Psoas muscle (tissue), 8 donors: ENCODE measurements around the gene TMEM114. TPM values are rescaled to one million over a fixed set of nuclear protein-coding genes. Genes with fewer than 3 reads are reported as not detected.

Experiments used
- ATAC-seq, 4 donors: fragments of 200-7000 bp; cut with Tn5 transposase; one replicate each; pipeline ENCODE4 v1.9.1; 2020; ENCODE audit warnings: moderate library complexity in 3 of 4, mild to moderate bottlenecking in 2 of 4
- DNase-seq, 2 donors: peaks; one replicate each; pipeline ENCODE4 v3.0.0-alpha.2; 2020
- H3K27ac ChIP-seq: fragments of 200-600 bp; one replicate; pipeline ENCODE4 v1.8.0; 2022
- H3K27me3 ChIP-seq, 3 donors: fragments of 200-600 bp in 1 of 3; one replicate each; pipeline versions ENCODE4 v1.6.1 to v1.8.0; 2013 to 2022; ENCODE audit warnings: low read length in 2 of 3, mild to moderate bottlenecking in 2 of 3, moderate library complexity in 1 of 3; ENCODE audit not compliant: insufficient read depth in 3 of 3
- H3K36me3 ChIP-seq, 2 donors: fragments of 200-600 bp in 1 of 2; one replicate each; pipeline versions ENCODE4 v1.6.1 to v1.8.0; 2013 to 2022; ENCODE audit warnings: low read depth in 1 of 2, mild to moderate bottlenecking in 1 of 2, moderate library complexity in 1 of 2; ENCODE audit not compliant: insufficient read depth in 1 of 2
- H3K4me1 ChIP-seq: fragments of 200-600 bp; one replicate; pipeline ENCODE4 v1.8.0; 2022
- H3K4me3 ChIP-seq: fragments of 200-600 bp; one replicate; pipeline ENCODE4 v1.8.0; 2022; ENCODE audit warnings: mild to moderate bottlenecking
- H3K9me3 ChIP-seq: fragments of 200-600 bp; one replicate; pipeline ENCODE4 v1.8.0; 2022
- CTCF ChIP-seq: fragments of 200-600 bp; IDR thresholded peaks from one replicate; pipeline ENCODE4 v1.8.0; 2022; ENCODE audit warnings: antibody characterized with exemption
- whole genome bisulfite sequencing, 3 donors: extraction: QIAGEN DNeasy Blood & Tissue Kit; methylation state at CpG; one replicate each; pipeline versions ENCODE4 v1.1.6 to v1.1.7; 2013; 5-methylcytosine and 5-hydroxymethylcytosine counted together
- intact Hi-C, 2 donors: fragments of 100-400 bp; cut with DNase I; formaldehyde crosslinking; loops; one replicate each; pipeline versions ENCODE4 v1.11.0 to v1.14.2; 2022
- polyA plus RNA-seq, 3 donors: library from polyadenylated mRNA; stranded (reverse); fragments of 200-250 nt; gene quantifications; one replicate each; pipeline ENCODE4 v1.2.3, GENCODE V29; 2013
- total RNA-seq, 4 donors: library from RNA; stranded (reverse); fragmentation: NEBNext Ultra II Directional in 2 of 4; extraction: Animal tissue kit (Norgen Biotek cat#: 25700) in 2 of 4; gene quantifications; one replicate each; pipeline versions ENCODE4 v1.2.1 to v1.2.4, GENCODE V29; 2021 to 2023
- donor health status: healthy with polysubstance abuse.
- donor health status: DM: no; HTN: no; CAD: no; lungs with moderate emphysema.
- donor health status: Bipolar disorder and iron deficiency.
- donor health status: healthy.
- donor health status: DM: yes; HTN: yes; CAD: no.
- donor health status: DM: no; HTN: no; CAD: no.
- donor health status: DM: no; HTN: no; CAD: no.
- donor health status: DM: yes; HTN: yes; CAD: no.

Gene TMEM114
- total and polyA plus RNA-seq, 7 donors = not detected

GRCh38 chr16:8542393-8542792 is 47.9 kb downstream of the TMEM114 start:
- Histone ChIP-seq H3K4me1 (no peaks in the 10 kb centered on the region), H3K27ac (no peak overlapping the region), H3K4me3 (no peak overlapping the region), H3K36me3 (no peaks in the 10 kb centered on the region), H3K27me3 (peaks cover 0 to 2% (median 0%) of the 10 kb centered on the region in 3 donors), H3K9me3 (no peaks in the 10 kb centered on the region)
- WGBS, 3 donors = 11 to 49% (median 44%) methylated on average over 2 of the region's 2 CpGs
- no peak for DNase-seq
- no peak for TF ChIP-seq CTCF
- ATAC-seq = no peak
- intact Hi-C loops = no loop called here

GRCh38 chr16:8541868-8542267 is 48.4 kb downstream of the TMEM114 start:
- intact Hi-C loops = no loop called here
- H3K27me3 ChIP-seq = peaks cover 0 to 2% (median 0%) of the 10 kb centered on the region in 3 donors
- WGBS, 3 donors = 41 to 48% (median 46%) methylated on average over 4 of the region's 4 CpGs
- H3K9me3 ChIP-seq = no peaks in the 10 kb centered on the region
- H3K4me3 ChIP-seq = no peak overlapping the region
- ATAC-seq = no peak
- no peaks in the 10 kb centered on the region for H3K4me1 ChIP-seq
- DNase-seq = no peak
- no peak for TF ChIP-seq CTCF
- H3K27ac ChIP-seq = no peak overlapping the region
- H3K36me3 ChIP-seq = no peaks in the 10 kb centered on the region

GRCh38 chr16:8537691-8538342 is 52.5 kb downstream of the TMEM114 start:
- Histone ChIP-seq H3K27me3 (peaks cover 0 to 2% (median 0%) of the 10 kb centered on the region in 3 donors), H3K27ac (no peak overlapping the region), H3K36me3 (no peaks in the 10 kb centered on the region), H3K4me3 (no peak overlapping the region), H3K4me1 (no peaks in the 10 kb centered on the region), H3K9me3 (no peaks in the 10 kb centered on the region)
- DNase-seq (no peak), ATAC-seq (no peak)
- no peak for TF ChIP-seq CTCF
- intact Hi-C loops = no loop called here
- WGBS, 3 donors = 66 to 83% (median 82%) methylated on average over 6 of the region's 6 CpGs

GRCh38 chr16:8533509-8533908 is 56.8 kb downstream of the TMEM114 start:
- 87 to 94% (median 94%) methylated on average over 2 of the region's 2 CpGs for WGBS, 3 donors
- H3K9me3 ChIP-seq = no peaks in the 10 kb centered on the region
- H3K4me1 ChIP-seq = no peaks in the 10 kb centered on the region
- H3K4me3 ChIP-seq = no peak overlapping the region
- intact Hi-C loops = no loop called here
- ATAC-seq = no peak
- no peak overlapping the region for H3K27ac ChIP-seq
- TF ChIP-seq CTCF = no peak
- no peaks in the 10 kb centered on the region for H3K36me3 ChIP-seq
- no peak for DNase-seq
- H3K27me3 ChIP-seq = peaks cover 0 to 2% (median 2%) of the 10 kb centered on the region in 3 donors
